ENCODE data around the gene SNED1.
"Not testable (repeated sequence)": the region's sequence is repeated elsewhere in the genome, so short reads cannot be mapped to it uniquely, and the experiment has no call there.

The SNED1 gene

DNA sequence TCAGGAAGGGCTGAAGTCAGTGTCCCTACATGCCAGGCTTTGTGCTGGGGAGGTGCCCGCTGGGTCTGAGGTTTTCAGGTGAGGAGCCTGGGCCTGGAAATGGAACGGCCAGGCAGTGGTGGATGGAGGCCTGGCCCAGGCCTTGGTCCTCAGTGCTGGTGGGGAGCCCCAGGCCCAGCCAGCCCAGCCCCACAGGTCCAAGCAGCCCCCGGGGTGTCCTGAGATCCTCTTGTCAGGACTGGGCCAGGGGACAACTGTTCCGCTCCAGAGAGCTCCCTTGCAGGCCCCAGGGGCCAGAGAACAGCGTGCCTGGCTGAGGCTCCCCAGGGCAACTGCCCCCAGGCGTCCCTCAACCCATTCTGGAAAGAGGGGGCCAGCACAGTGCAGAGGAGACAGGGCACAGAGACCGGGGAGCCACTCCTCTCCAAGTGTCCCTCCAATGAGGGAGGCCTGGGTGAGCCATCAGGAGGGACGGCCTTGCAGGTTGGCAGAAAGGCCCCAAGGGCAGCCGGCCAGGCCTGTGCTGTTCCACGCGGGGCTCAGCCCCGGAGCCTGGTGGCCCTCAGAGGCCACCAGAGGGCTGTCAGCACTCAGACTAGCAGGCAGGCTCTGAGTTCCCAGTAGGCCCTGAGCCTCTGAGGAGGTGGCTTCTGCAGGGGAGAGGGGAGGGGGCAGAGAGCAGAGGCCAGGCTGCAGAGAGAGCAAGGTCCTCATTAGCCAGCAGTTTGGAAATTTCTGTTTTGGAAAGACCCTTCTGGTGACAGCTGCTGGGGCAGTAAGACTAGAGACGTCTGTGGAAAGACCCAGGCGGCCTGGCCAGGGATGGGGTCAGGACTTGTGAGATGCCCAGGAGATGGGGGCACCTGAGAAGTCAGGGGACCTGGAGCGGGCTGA, 29.4 kb upstream of the SNED1 start:
- Histone ChIP-seq H3K36me3 (ENCODE audit: insufficient read depth, low read length) (no peaks in the 10 kb centered on the region), H3K27me3 (ENCODE audit: control insufficient read depth, insufficient read depth, low read length) (peaks cover 29% of the 10 kb centered on the region), H3K4me1 (ENCODE audit: control insufficient read depth, insufficient read depth, low read length) (no peaks in the 10 kb centered on the region), H3K9ac (ENCODE audit: low read depth, low read length) (no peak overlapping the region), H3K4me3 (ENCODE audit: low read length) (no peak overlapping the region), H3K4me2 (ENCODE audit: low read length) (no peak overlapping the region), H3K9me3 (replicated peaks; ENCODE audit: low read length) (no peaks in the 10 kb centered on the region)

- no peaks in the 10 kb centered on the region for H3K9me3 ChIP-seq (replicated peaks; ENCODE audit: low read length)
- H3K4me2 ChIP-seq (ENCODE audit: low read length) = no peak overlapping the region
- H3K27me3 ChIP-seq (ENCODE audit: control insufficient read depth, insufficient read depth, low read length) = peaks cover 35% of the 10 kb centered on the region
- H3K4me3 ChIP-seq (ENCODE audit: low read length) = no peak overlapping the region
- H3K9ac ChIP-seq (ENCODE audit: low read depth, low read length) = no peak overlapping the region
- H3K4me1 ChIP-seq (ENCODE audit: control insufficient read depth, insufficient read depth, low read length) = no peaks in the 10 kb centered on the region
- H3K36me3 ChIP-seq (ENCODE audit: insufficient read depth, low read length) = no peaks in the 10 kb centered on the region
These were observed 28.3 kb upstream of the SNED1 start for GRCh38 chr2:240970104-240970503.

- Histone ChIP-seq H3K9ac (ENCODE audit: low read depth, low read length) (no peak overlapping the region), H3K4me2 (ENCODE audit: low read length) (no peak overlapping the region), H3K4me3 (ENCODE audit: low read length) (no peak overlapping the region), H3K27me3 (ENCODE audit: control insufficient read depth, insufficient read depth, low read length) (peaks cover 38% of the 10 kb centered on the region), H3K36me3 (ENCODE audit: insufficient read depth, low read length) (no peaks in the 10 kb centered on the region), H3K4me1 (ENCODE audit: control insufficient read depth, insufficient read depth, low read length) (no peaks in the 10 kb centered on the region), H3K9me3 (replicated peaks; ENCODE audit: low read length) (no peaks in the 10 kb centered on the region)
These were observed 27.6 kb upstream of the SNED1 start for GRCh38 chr2:240970816-240971215.

DNA sequence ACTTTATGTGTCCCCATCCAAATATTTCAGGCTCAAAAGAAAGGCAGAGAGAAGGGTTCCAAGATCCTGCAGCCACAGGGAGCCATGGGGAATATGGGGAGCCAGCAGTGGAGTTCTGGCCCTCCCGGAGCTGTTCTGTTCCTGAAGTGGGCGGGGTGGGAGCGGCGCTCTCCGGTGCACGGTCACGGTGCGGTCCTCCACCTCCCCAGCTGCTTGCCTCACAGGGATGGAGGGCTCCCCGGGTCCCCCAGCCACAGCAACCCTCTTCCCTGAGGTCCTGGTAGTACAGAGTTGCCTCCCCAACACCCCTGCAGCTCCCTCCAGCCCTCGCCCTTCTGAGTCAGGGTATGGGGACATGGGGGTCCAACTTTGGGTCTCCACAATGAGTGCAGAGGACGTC, 26.2 kb upstream of the SNED1 start:
- Histone ChIP-seq H3K9me3 (replicated peaks; ENCODE audit: low read length) (no peaks in the 10 kb centered on the region), H3K4me3 (ENCODE audit: low read length) (no peak overlapping the region), H3K9ac (ENCODE audit: low read depth, low read length) (no peak overlapping the region), H3K4me2 (ENCODE audit: low read length) (no peak overlapping the region), H3K4me1 (ENCODE audit: control insufficient read depth, insufficient read depth, low read length) (no peaks in the 10 kb centered on the region), H3K36me3 (ENCODE audit: insufficient read depth, low read length) (no peaks in the 10 kb centered on the region), H3K27me3 (ENCODE audit: control insufficient read depth, insufficient read depth, low read length) (peaks cover 41% of the 10 kb centered on the region)

GRCh38 chr2:240972636-240973521, 25.5 kb upstream of the SNED1 start:
- Histone ChIP-seq H3K9ac (ENCODE audit: low read depth, low read length) (no peak overlapping the region), H3K4me3 (ENCODE audit: low read length) (no peak overlapping the region)

DNA sequence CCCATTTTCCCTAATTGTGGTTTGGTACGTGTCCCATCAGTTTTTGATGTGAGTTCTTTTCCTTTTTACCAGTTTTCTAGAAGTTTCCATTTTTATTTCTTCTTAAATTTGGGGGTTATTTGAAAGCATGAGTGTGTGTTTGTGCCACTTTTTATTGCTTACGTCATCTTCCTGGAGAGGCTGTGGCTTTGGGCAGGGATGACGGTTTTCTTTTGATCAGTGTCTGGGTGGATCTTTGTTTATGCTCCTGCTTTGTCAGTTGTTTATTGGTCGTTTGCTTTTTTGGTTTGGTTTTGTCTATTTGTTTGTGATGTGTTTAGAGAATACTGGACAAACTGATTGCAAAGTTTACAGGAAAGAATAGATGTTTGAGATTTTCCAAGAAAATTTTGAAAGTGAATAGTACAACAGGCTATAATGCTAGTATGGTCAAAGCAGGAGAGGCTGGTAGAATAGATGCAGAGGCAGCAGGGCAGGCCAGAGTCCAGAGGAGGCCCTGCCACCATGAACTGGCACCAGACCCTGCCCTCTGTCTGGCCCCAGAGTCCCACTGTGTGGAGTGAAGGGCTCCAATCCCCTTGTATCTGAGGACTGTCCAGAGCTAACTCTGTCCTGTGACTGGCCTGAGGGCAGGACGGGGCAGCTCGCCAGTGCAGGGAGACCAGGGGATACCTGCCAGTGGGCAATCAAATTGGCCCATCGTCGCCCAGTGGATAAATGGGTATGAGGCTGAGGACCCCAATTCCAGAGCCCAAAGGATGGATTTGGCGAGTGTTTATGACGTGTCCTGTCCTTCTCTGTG, 23.4 kb upstream of the SNED1 start:
- no peaks in the 10 kb centered on the region for H3K9me3 ChIP-seq (replicated peaks; ENCODE audit: low read length)

More at GRCh38 chr2:240972636-240973521, 25.5 kb upstream of the SNED1 start:
- no peak overlapping the region for H3K4me2 ChIP-seq (ENCODE audit: low read length)
- H3K27me3 ChIP-seq (ENCODE audit: control insufficient read depth, insufficient read depth, low read length) = peaks cover 41% of the 10 kb centered on the region
- H3K36me3 ChIP-seq (ENCODE audit: insufficient read depth, low read length) = no peaks in the 10 kb centered on the region
- no peaks in the 10 kb centered on the region for H3K4me1 ChIP-seq (ENCODE audit: control insufficient read depth, insufficient read depth, low read length)
- no peaks in the 10 kb centered on the region for H3K9me3 ChIP-seq (replicated peaks; ENCODE audit: low read length)

DNA sequence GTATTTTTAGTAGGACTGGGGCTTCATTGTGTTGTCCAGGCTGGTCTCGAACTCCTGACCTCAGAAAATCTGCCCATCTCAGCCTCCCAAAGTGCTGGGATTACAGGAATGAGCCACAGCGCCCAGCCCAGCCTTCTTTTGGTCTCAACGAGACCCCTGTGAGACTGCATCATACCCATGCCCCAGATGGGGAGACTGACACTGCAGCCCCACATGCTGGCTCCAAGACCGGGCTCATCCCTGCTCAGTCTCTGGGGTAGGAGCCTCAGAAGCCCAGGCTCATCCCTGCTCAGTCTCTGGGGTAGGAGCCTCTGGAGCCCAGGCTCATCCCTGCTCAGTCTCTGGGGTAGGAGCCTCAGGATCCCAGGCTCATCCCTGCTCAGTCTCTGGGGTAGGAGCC, 22.5 kb upstream of the SNED1 start:
- H3K4me3 ChIP-seq (ENCODE audit: low read length); H3K9ac ChIP-seq (ENCODE audit: low read depth, low read length); H3K4me2 ChIP-seq (ENCODE audit: low read length); H3K36me3 ChIP-seq (ENCODE audit: insufficient read depth, low read length); H3K9me3 ChIP-seq (replicated peaks; ENCODE audit: low read length); H3K4me1 ChIP-seq (ENCODE audit: control insufficient read depth, insufficient read depth, low read length): not testable (repeated sequence)
- peaks cover 41% of the 10 kb centered on the region for H3K27me3 ChIP-seq (ENCODE audit: control insufficient read depth, insufficient read depth, low read length)

More for the DNA sequence above, 23.4 kb upstream of the SNED1 start:
- H3K9ac ChIP-seq (ENCODE audit: low read depth, low read length) = no peak overlapping the region
- H3K4me3 ChIP-seq (ENCODE audit: low read length) = no peak overlapping the region
- no peak overlapping the region for H3K4me2 ChIP-seq (ENCODE audit: low read length)
- H3K4me1 ChIP-seq (ENCODE audit: control insufficient read depth, insufficient read depth, low read length) = no peaks in the 10 kb centered on the region
- no peaks in the 10 kb centered on the region for H3K36me3 ChIP-seq (ENCODE audit: insufficient read depth, low read length)
- H3K27me3 ChIP-seq (ENCODE audit: control insufficient read depth, insufficient read depth, low read length) = peaks cover 41% of the 10 kb centered on the region

GRCh38 chr2:240981280-240981679, 17.1 kb upstream of the SNED1 start:
- H3K4me1 ChIP-seq (ENCODE audit: control insufficient read depth, insufficient read depth, low read length) = peaks cover 3% of the 10 kb centered on the region
- no peaks in the 10 kb centered on the region for H3K36me3 ChIP-seq (ENCODE audit: insufficient read depth, low read length)
- no peak overlapping the region for H3K9ac ChIP-seq (ENCODE audit: low read depth, low read length)
- H3K4me3 ChIP-seq (ENCODE audit: low read length) = no peak overlapping the region
- H3K27me3 ChIP-seq (ENCODE audit: control insufficient read depth, insufficient read depth, low read length) = no peaks in the 10 kb centered on the region
- H3K4me2 ChIP-seq (ENCODE audit: low read length) = no peak overlapping the region
- H3K9me3 ChIP-seq (replicated peaks; ENCODE audit: low read length) = no peaks in the 10 kb centered on the region

- no peak overlapping the region for H3K4me2 ChIP-seq (ENCODE audit: low read length)
- no peak overlapping the region for H3K4me3 ChIP-seq (ENCODE audit: low read length)
- no peak overlapping the region for H3K9ac ChIP-seq (ENCODE audit: low read depth, low read length)
- H3K9me3 ChIP-seq (replicated peaks; ENCODE audit: low read length) = no peaks in the 10 kb centered on the region
- H3K4me1 ChIP-seq (ENCODE audit: control insufficient read depth, insufficient read depth, low read length) = peaks cover 11% of the 10 kb centered on the region
- H3K36me3 ChIP-seq (ENCODE audit: insufficient read depth, low read length) = no peaks in the 10 kb centered on the region
- H3K27me3 ChIP-seq (ENCODE audit: control insufficient read depth, insufficient read depth, low read length) = no peaks in the 10 kb centered on the region
These were observed 16.3 kb upstream of the SNED1 start for GRCh38 chr2:240981871-240982800.

- Histone ChIP-seq H3K4me3 (ENCODE audit: low read length) (no peak overlapping the region), H3K9me3 (replicated peaks; ENCODE audit: low read length) (peaks cover 1% of the 10 kb centered on the region)
These were observed 15.6 kb upstream of the SNED1 start for GRCh38 chr2:240982821-240983281.

More at GRCh38 chr2:240982821-240983281, 15.6 kb upstream of the SNED1 start:
- no peak overlapping the region for H3K9ac ChIP-seq (ENCODE audit: low read depth, low read length)
- H3K4me1 ChIP-seq (ENCODE audit: control insufficient read depth, insufficient read depth, low read length) = peaks cover 19% of the 10 kb centered on the region
- no peaks in the 10 kb centered on the region for H3K27me3 ChIP-seq (ENCODE audit: control insufficient read depth, insufficient read depth, low read length)
- no peaks in the 10 kb centered on the region for H3K36me3 ChIP-seq (ENCODE audit: insufficient read depth, low read length)
- H3K4me2 ChIP-seq (ENCODE audit: low read length) = no peak overlapping the region

Measured in skeletal muscle satellite cell (primary cell).